ENCODE measurements around the gene ECHS1. TPM values are rescaled to one million over a fixed set of nuclear protein-coding genes. Genes with fewer than 3 reads are reported as not detected.
A peak's percentile ranks its signal among the peaks of the same experiment; 100 is the strongest.

Gene ECHS1
- polyA plus RNA-seq, 2 of the 4 experiments (the other 2 are of a cell fraction) = 66.7 to 133 TPM

DNA sequence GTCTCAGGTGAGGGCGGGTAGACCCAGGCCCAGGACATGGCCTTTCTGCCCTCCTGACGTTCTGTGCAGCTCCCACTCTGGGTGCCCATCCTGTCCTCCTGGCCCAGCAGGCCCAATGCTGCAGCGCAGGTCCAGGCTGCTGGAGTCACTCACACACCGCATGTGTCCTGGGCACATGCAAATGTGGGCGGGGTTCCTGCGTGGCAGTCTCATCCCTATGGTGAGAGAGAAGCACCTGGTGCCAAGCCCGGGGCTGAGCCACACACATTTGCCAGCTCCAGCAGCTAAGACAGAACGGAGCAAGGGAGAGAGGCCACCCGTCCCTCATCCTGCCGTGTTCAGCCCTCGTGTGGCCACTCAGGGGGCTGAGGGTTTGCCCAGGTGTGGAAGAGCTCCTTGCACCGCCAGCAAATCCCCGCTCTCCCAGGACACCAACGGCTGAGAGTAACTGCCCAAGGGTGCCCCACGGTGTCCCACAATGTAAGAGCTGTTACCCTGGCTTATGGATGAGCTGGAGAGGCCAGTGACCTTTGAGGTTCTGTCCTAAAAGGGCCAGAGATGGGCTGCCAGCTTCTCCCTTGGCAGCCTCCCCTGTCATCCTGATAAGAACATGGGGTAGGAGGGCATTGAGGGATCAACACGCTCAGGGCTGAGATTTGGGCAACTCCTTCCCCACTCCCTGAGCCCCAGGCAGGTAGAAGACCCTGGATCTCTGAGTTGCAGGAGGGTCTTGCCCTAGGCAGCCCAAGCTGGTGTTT lies 19.8 kb downstream of the ECHS1 start:
- Histone ChIP-seq H3K4me2 (no peak overlapping the region), H3K4me1 (peaks cover 10% of the 10 kb centered on the region; the same call in 1 of the 3 replicates), H3K27ac (no peak overlapping the region), H3K4me3 (no peak overlapping the region), H3K9me3 (no peaks in the 10 kb centered on the region)
- WGBS (ENCODE audit: missing lambda C conversion rate) = 57% methylated on average over 12 of the region's 16 CpGs
- DNase-seq (ENCODE audit: low read depth in 1 of 2, low spot score in 1 of 2) (no peak), FAIRE-seq (no peak), ATAC-seq (no peak)
- CTCF ChIA-PET = interaction anchor here (1.1 to 2.6 kb wide), 3 partner anchors 11 to 39 kb away, joined by 3 to 15 read pairs (median 3); no protein-coding TSS in a partner anchor
- no peak for TF ChIP-seq ESRRA (IDR thresholded peaks at IDR 0.05; ENCODE audit: borderline replicate concordance, low read length)
- no peak for TF ChIP-seq EP300 (IDR thresholded peaks at IDR 0.05)
- TF ChIP-seq EHMT2 (IDR thresholded peaks at IDR 0.05; ENCODE audit: low read depth) = no peak
- no peak for TF ChIP-seq CEBPB (IDR thresholded peaks at IDR 0.05)
- TF ChIP-seq NFE2L2 (conservative IDR thresholded peaks at IDR 0.05; ENCODE audit: low read length) = no peak
- TF ChIP-seq, protein P1, sequence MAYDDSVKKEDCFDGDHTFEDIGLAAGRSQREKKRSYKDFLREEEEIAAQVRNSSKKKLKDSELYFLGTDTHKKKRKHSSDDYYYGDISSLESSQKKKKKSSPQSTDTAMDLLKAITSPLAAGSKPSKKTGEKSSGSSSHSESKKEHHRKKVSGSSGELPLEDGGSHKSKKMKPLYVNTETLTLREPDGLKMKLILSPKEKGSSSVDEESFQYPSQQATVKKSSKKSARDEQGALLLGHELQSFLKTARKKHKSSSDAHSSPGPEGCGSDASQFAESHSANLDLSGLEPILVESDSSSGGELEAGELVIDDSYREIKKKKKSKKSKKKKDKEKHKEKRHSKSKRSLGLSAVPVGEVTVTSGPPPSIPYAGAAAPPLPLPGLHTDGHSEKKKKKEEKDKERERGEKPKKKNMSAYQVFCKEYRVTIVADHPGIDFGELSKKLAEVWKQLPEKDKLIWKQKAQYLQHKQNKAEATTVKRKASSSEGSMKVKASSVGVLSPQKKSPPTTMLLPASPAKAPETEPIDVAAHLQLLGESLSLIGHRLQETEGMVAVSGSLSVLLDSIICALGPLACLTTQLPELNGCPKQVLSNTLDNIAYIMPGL (CRISPR knock-in tag; IDR thresholded peaks at IDR 0.05; ENCODE audit: borderline replicate concordance) = no peak
- no peak for TF ChIP-seq POLR2A (IDR thresholded peaks at IDR 0.05; ENCODE audit: low read length)
- no peak for TF ChIP-seq MAX (IDR thresholded peaks at IDR 0.05)
- no peak for TF ChIP-seq RFX5 (IDR thresholded peaks at IDR 0.05)
- no peak for TF ChIP-seq MAFK (IDR thresholded peaks at IDR 0.05; ENCODE audit: partially characterized antibody)
- TF ChIP-seq, protein P2, sequence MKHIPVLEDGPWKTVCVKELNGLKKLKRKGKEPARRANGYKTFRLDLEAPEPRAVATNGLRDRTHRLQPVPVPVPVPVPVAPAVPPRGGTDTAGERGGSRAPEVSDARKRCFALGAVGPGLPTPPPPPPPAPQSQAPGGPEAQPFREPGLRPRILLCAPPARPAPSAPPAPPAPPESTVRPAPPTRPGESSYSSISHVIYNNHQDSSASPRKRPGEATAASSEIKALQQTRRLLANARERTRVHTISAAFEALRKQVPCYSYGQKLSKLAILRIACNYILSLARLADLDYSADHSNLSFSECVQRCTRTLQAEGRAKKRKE (CRISPR knock-in tag; IDR thresholded peaks at IDR 0.05; ENCODE audit: low read depth) = no peak
- TF ChIP-seq TFCP2L1 (CRISPR knock-in tag; IDR thresholded peaks at IDR 0.05) = no peak
- no peak for TF ChIP-seq JUNB (IDR thresholded peaks at IDR 0.05)
- no peak for TF ChIP-seq RAD21 (conservative IDR thresholded peaks at IDR 0.05 in 1 of 2, IDR thresholded peaks at IDR 0.05 in 1 of 2)
- no peak for TF ChIP-seq POLR2AphosphoS2 (conservative IDR thresholded peaks at IDR 0.05; ENCODE audit: low read length)
- no peak for TF ChIP-seq BCL3 (IDR thresholded peaks at IDR 0.05)
- TF ChIP-seq EHF (CRISPR knock-in tag; IDR thresholded peaks at IDR 0.05) = no peak
- POLR2A ChIA-PET = no interaction called here

DNA sequence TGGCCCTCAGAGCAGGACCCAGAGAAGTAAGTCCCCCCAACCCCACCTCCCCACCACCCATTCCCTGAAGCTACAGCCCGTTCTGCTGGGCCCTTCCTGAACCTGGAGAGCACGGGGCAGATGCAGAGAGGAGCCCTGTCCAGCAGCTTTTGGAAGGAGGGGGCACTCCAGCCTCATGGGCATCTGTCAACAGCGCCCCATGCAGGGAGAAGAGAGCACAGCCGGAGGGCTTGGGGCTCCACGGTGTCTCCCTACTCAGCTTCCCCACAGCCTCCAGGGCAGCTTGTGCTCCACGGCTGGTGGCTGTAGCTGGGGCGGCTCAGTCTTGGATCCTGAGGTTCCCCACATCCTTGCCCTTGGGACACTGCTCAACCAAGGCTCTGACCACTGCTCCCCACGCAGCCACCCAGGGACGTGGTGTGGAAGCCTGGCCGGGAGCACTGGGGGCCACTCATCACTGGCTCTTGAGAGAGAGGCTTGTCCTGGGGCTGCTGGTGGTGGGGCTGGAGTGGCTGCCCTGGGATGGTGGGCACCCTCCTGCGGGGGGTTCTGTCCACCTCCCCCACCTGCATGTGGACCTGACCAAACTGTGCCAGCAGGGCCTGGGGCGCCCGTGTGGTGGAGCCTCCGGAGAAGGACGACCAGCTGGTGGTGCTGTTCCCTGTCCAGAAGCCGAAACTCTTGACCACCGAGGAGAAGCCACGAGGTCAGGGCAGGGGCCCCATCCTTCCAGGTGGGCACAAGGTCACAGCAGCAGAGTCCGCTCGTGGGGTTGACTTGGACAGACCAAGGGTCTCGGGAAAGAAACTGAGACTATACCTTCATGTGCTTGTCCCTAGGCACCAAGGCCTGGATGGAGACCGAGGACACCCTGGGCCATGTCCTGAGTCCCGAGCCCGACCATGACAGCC lies 21.5 kb downstream of the ECHS1 start:
- ATAC-seq = peak; percentile 4 to 38; a peak in 4 of 6 replicates
- POLR2A ChIA-PET = no interaction called here
- 66% methylated on average over 15 of the region's 24 CpGs for WGBS (ENCODE audit: missing lambda C conversion rate)
- TF ChIP-seq CHD2 (IDR thresholded peaks at IDR 0.05; ENCODE audit: low read length, partially characterized antibody) (no peak), CHD4 (IDR thresholded peaks at IDR 0.05; ENCODE audit: borderline replicate concordance) (no peak), TFCP2L1 (CRISPR knock-in tag; IDR thresholded peaks at IDR 0.05) (no peak), ELK1 (IDR thresholded peaks at IDR 0.05; ENCODE audit: low read depth, low read length) (no peak), HES2 (IDR thresholded peaks at IDR 0.05) (no peak), ZFP36 (IDR thresholded peaks at IDR 0.05; ENCODE audit: borderline replicate concordance, partially characterized antibody) (no peak), MAX (IDR thresholded peaks at IDR 0.05) (no peak), MAFK (IDR thresholded peaks at IDR 0.05; ENCODE audit: partially characterized antibody) (no peak), FOSL2 (IDR thresholded peaks at IDR 0.05) (no peak), FOSL2 (CRISPR knock-in tag; IDR thresholded peaks at IDR 0.05) (no peak), NR3C1 (IDR thresholded peaks at IDR 0.05) (no peak)

More for the DNA sequence above, 21.5 kb downstream of the ECHS1 start:
- Histone ChIP-seq H3K4me1 (peaks cover 5% of the 10 kb centered on the region; the same call in 1 of the 3 replicates), H3K4me3 (no peak overlapping the region), H3K27ac (no peak overlapping the region), H3K9me3 (no peaks in the 10 kb centered on the region), H3K4me2 (no peak overlapping the region)
- CTCF ChIA-PET = interaction anchor here (1.0 to 2.6 kb wide), 7 partner anchors 13 to 43 kb away, joined by 3 to 15 read pairs (median 3); no protein-coding TSS in a partner anchor
- FAIRE-seq = no peak
- no peak for DNase-seq (ENCODE audit: low read depth in 1 of 2, low spot score in 1 of 2)
